MM.1S (cell line): ENCODE results near the gene ZNF79.

Experiments
- DNase-seq: peaks from one replicate; pipeline ENCODE4 v3.0.0-alpha.2; 2015
- H2AFZ ChIP-seq: fragments of 300-600 bp; sonication (generic); 2 replicates; pipeline ENCODE4 v1.6.0; 2016; ENCODE audit warnings: antibody characterized with exemption, low read length
- H3F3A ChIP-seq: fragments of 300-600 bp; sonication (generic); 2 replicates; pipeline ENCODE4 v1.6.1; 2016; ENCODE audit warnings: mild to moderate bottlenecking, antibody characterized with exemption, low read length, moderate library complexity, mixed read lengths; ENCODE audit not compliant: insufficient read depth
- H3K27ac ChIP-seq: fragments of 300-600 bp; sonication (generic); 2 replicates; pipeline ENCODE4 v1.5.1; 2016; ENCODE audit warnings: mild to moderate bottlenecking, low read length
- H3K27me3 ChIP-seq: fragments of 300-600 bp; sonication (generic); replicated peaks from 2 replicates; pipeline ENCODE4 v1.6.0; 2016; ENCODE audit warnings: low read length; ENCODE audit not compliant: insufficient read depth
- H3K36me3 ChIP-seq: fragments of 300-600 bp; sonication (generic); replicated peaks from 2 replicates; pipeline ENCODE4 v1.6.1; 2016; ENCODE audit warnings: mild to moderate bottlenecking, low read length, mixed read lengths; ENCODE audit not compliant: insufficient read depth
- H3K4me1 ChIP-seq: fragments of 300-600 bp; sonication (generic); 2 replicates; pipeline ENCODE4 v1.6.1; 2016; ENCODE audit warnings: low read length, mixed read lengths
- H3K4me2 ChIP-seq: fragments of 300-600 bp; sonication (generic); 2 replicates; pipeline ENCODE4 v1.6.0; 2016; ENCODE audit warnings: low read depth, low read length
- H3K4me3 ChIP-seq: fragments of 300-600 bp; sonication (generic); 2 replicates; pipeline ENCODE4 v1.5.1; 2016; ENCODE audit warnings: low read length, mixed read lengths
- H3K79me2 ChIP-seq: fragments of 300-600 bp; sonication (generic); 2 replicates; pipeline ENCODE4 v1.6.1; 2016; ENCODE audit warnings: mixed run types, low read length, mixed read lengths
- H3K9ac ChIP-seq: fragments of 300-600 bp; sonication (generic); 2 replicates; pipeline ENCODE4 v1.6.1; 2016; ENCODE audit warnings: low read length, mixed read lengths
- H3K9me2 ChIP-seq: fragments of 300-600 bp; sonication (generic); replicated peaks from 2 replicates; pipeline ENCODE4 v1.6.1; 2016; ENCODE audit warnings: mild to moderate bottlenecking, low read length, mixed read lengths; ENCODE audit not compliant: insufficient read depth
- H3K9me3 ChIP-seq: fragments of 300-600 bp; sonication (generic); replicated peaks from 2 replicates; pipeline ENCODE4 v1.6.1; 2016; ENCODE audit warnings: mild to moderate bottlenecking, low read length, mixed read lengths; ENCODE audit not compliant: insufficient read depth
- H4K20me1 ChIP-seq: fragments of 300-600 bp; sonication (generic); 2 replicates; pipeline ENCODE4 v1.6.1; 2016; ENCODE audit warnings: mild to moderate bottlenecking, low read length, moderate library complexity, mixed read lengths; ENCODE audit not compliant: insufficient read depth
- EZH2 ChIP-seq: fragments of 300-600 bp; sonication (generic); optimal IDR thresholded peaks from 2 replicates; pipeline ENCODE3; 2017; ENCODE audit warnings: low read depth, mild to moderate bottlenecking, antibody characterized with exemption, low read length, mixed read lengths
- EZH2phosphoT487 ChIP-seq: fragments of 300-600 bp; sonication (generic); IDR thresholded peaks from 2 replicates; pipeline ENCODE4 v1.6.1; 2018; ENCODE audit warnings: antibody characterized with exemption, low read length
- TF ChIP-seq, protein P1 (sequence below): fragments of 300-600 bp; sonication (generic); IDR thresholded peaks from 2 replicates; pipeline ENCODE4 v1.5.1; 2016; ENCODE audit warnings: antibody characterized with exemption, low read length, mixed read lengths

The ZNF79 gene

DNA sequence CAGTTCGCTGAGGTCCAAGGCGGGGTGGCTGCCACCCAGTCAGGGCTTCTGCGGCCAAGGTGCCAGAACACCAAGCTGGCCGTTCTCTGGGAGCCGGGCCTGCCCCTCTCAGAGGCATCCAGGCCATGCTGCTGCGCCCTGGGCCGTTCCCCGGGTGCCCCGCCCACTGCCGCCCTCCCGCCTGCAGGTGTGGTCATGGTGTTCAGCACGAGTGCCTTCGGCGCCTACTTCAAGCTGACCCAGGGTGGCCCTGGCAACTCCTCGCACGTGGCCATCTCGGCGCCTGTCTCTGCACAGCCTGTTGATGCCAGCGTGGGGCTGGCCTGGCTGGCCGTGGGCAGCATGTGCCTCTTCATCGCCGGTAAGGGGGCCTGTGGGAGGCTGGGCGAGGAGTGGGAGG is 19.6 kb upstream of the ZNF79 start:
- Histone ChIP-seq H3F3A (no peaks in the 10 kb centered on the region), H3K9ac (no peak overlapping the region), H3K79me2 (no peaks in the 10 kb centered on the region), H3K27ac (no peak overlapping the region), H3K9me3 (no peaks in the 10 kb centered on the region), H3K4me1 (no peaks in the 10 kb centered on the region), H3K27me3 (no peaks in the 10 kb centered on the region), H3K36me3 (no peaks in the 10 kb centered on the region), H3K4me3 (no peak overlapping the region), H4K20me1 (no peaks in the 10 kb centered on the region), H3K4me2 (no peak overlapping the region), H3K9me2 (no peaks in the 10 kb centered on the region), H2AFZ (no peak overlapping the region)
- no peak for DNase-seq
- TF ChIP-seq, protein P1, sequence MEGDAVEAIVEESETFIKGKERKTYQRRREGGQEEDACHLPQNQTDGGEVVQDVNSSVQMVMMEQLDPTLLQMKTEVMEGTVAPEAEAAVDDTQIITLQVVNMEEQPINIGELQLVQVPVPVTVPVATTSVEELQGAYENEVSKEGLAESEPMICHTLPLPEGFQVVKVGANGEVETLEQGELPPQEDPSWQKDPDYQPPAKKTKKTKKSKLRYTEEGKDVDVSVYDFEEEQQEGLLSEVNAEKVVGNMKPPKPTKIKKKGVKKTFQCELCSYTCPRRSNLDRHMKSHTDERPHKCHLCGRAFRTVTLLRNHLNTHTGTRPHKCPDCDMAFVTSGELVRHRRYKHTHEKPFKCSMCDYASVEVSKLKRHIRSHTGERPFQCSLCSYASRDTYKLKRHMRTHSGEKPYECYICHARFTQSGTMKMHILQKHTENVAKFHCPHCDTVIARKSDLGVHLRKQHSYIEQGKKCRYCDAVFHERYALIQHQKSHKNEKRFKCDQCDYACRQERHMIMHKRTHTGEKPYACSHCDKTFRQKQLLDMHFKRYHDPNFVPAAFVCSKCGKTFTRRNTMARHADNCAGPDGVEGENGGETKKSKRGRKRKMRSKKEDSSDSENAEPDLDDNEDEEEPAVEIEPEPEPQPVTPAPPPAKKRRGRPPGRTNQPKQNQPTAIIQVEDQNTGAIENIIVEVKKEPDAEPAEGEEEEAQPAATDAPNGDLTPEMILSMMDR = no peak
- TF ChIP-seq EZH2phosphoT487 (no peak), EZH2 (no peak)

DNA sequence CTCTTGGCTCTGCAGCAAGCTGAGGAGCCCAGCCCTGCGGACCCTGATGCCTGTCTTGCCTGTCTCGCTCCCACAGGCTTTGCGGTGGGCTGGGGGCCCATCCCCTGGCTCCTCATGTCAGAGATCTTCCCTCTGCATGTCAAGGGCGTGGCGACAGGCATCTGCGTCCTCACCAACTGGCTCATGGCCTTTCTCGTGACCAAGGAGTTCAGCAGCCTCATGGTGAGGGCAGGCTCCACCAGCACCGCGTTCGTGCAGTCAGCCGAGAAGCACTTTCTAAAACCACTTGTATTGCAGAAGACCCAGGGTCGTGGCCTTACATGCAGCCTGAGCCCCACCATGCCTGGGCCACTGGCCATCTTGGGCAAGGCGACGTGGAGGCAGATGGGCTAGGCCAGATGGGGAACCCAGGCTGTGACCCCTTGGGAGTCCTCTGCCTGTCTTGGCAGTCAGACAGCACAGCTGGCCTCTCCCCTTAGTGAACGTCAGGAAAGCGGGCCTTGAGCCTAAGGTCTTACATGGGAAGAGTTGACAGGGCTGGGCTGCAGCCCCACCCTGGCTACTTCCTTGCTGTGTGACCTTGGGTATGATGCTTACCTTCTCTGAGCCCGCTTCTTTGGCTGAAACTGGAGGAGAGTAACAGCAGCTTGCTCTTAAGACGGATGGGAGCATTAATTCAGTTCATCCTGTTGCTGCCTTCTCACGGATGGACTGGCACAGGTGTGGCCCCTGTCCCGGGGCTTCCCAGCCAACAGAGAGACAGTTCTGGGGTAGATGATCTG is 18.6 kb upstream of the ZNF79 start:
- Histone ChIP-seq H3F3A (no peaks in the 10 kb centered on the region), H3K4me3 (no peak overlapping the region), H3K36me3 (no peaks in the 10 kb centered on the region), H3K9me2 (no peaks in the 10 kb centered on the region), H3K4me2 (no peak overlapping the region), H3K79me2 (no peaks in the 10 kb centered on the region), H2AFZ (no peak overlapping the region), H3K27ac (no peak overlapping the region), H3K9ac (no peak overlapping the region), H3K9me3 (no peaks in the 10 kb centered on the region), H3K4me1 (no peaks in the 10 kb centered on the region), H3K27me3 (no peaks in the 10 kb centered on the region), H4K20me1 (no peaks in the 10 kb centered on the region)
- no peak for TF ChIP-seq EZH2
- TF ChIP-seq, protein P1 = no peak
- DNase-seq = no peak

DNA sequence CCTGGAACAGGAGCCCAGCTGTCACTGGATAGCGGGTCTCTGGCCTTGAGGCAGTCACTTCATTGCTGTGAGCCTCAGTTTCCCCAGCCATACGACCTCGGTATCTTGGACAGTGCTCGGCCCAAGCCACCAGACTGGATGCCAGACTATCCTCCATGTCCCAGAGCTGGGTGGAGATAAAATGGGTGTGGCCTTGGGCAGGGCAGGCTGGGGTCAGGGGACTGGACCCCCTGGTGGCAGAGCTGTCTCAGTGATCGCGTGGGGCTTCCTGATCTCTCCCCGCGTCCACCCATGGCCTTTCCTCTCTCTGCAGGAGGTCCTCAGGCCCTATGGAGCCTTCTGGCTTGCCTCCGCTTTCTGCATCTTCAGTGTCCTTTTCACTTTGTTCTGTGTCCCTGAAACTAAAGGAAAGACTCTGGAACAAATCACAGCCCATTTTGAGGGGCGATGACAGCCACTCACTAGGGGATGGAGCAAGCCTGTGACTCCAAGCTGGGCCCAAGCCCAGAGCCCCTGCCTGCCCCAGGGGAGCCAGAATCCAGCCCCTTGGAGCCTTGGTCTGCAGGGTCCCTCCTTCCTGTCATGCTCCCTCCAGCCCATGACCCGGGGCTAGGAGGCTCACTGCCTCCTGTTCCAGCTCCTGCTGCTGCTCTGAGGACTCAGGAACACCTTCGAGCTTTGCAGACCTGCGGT is 17.2 kb upstream of the ZNF79 start:
- H4K20me1 ChIP-seq = no peaks in the 10 kb centered on the region
- H3K36me3 ChIP-seq = no peaks in the 10 kb centered on the region
- DNase-seq = no peak
- H3K4me1 ChIP-seq = no peaks in the 10 kb centered on the region
- no peaks in the 10 kb centered on the region for H3F3A ChIP-seq
- no peaks in the 10 kb centered on the region for H3K9me2 ChIP-seq
- no peaks in the 10 kb centered on the region for H3K27me3 ChIP-seq
- H3K9me3 ChIP-seq = no peaks in the 10 kb centered on the region
- no peaks in the 10 kb centered on the region for H3K79me2 ChIP-seq
- no peak overlapping the region for H3K4me2 ChIP-seq
- H3K9ac ChIP-seq = no peak overlapping the region
- H3K27ac ChIP-seq = no peak overlapping the region
- TF ChIP-seq EZH2 (no peak), EZH2phosphoT487 (no peak)
- TF ChIP-seq, protein P1 = no peak
- H2AFZ ChIP-seq = no peak overlapping the region
- no peak overlapping the region for H3K4me3 ChIP-seq
